KMS-11 (cell line): ENCODE measurements around the gene SMLR1.

Source experiments
- H2AFZ ChIP-seq: fragments of 200-600 bp; sonication (generic); 2 replicates; pipeline ENCODE4 v1.6.1; 2016; ENCODE audit warnings: antibody characterized with exemption, mixed run types, low read depth
- H3K27ac ChIP-seq: fragments of 200-600 bp; sonication (generic); 2 replicates; pipeline ENCODE4 v1.6.1; 2016; ENCODE audit warnings: mild to moderate bottlenecking, mixed run types
- H3K27me3 ChIP-seq: fragments of 200-600 bp; sonication (generic); 2 replicates; pipeline ENCODE4 v1.6.1; 2017; ENCODE audit warnings: mild to moderate bottlenecking, low read depth, mixed run types, moderate library complexity; ENCODE audit not compliant: insufficient read depth
- H3K36me3 ChIP-seq: fragments of 200-600 bp; sonication (generic); 2 replicates; pipeline ENCODE4 v1.6.1; 2017; ENCODE audit warnings: mild to moderate bottlenecking, mixed run types; ENCODE audit not compliant: insufficient read depth
- H3K4me1 ChIP-seq: fragments of 200-600 bp; sonication (generic); 2 replicates; pipeline ENCODE4 v1.6.1; 2016; ENCODE audit warnings: mild to moderate bottlenecking, low read depth, mixed run types; ENCODE audit not compliant: poor library complexity, severe bottlenecking
- H3K4me2 ChIP-seq: fragments of 200-600 bp; sonication (generic); 2 replicates; pipeline ENCODE4 v1.7.0; 2016; ENCODE audit warnings: mild to moderate bottlenecking, mixed run types
- H3K4me3 ChIP-seq: fragments of 200-600 bp; sonication (generic); IDR thresholded peaks from 2 replicates; pipeline ENCODE4 v1.6.1; 2017; ENCODE audit warnings: low read depth, low read length, mixed read lengths; ENCODE audit not compliant: insufficient read depth
- H3K79me2 ChIP-seq: fragments of 200-600 bp; sonication (generic); 2 replicates; pipeline ENCODE4 v1.6.1; 2016; ENCODE audit warnings: low read depth, mixed run types; ENCODE audit not compliant: insufficient read depth
- H3K9ac ChIP-seq: fragments of 200-600 bp; sonication (generic); 2 replicates; pipeline ENCODE4 v1.6.1; 2016; ENCODE audit warnings: mild to moderate bottlenecking, mixed run types
- H4K20me1 ChIP-seq: fragments of 200-600 bp; sonication (generic); 2 replicates; pipeline ENCODE4 v1.6.1; 2016; ENCODE audit warnings: mild to moderate bottlenecking, mixed run types; ENCODE audit not compliant: insufficient read depth
- CTCF ChIP-seq: fragments of 200-600 bp; sonication (generic); conservative IDR thresholded peaks from 2 replicates; pipeline ENCODE4 v1.6.1; 2017; ENCODE audit warnings: low read depth, mild to moderate bottlenecking, antibody characterized with exemption, low read length, moderate library complexity, mixed read lengths

Gene SMLR1

GRCh38 chr6:130885392-130886192, 58.4 kb downstream of the SMLR1 start:
- peak; percentile 90 for TF ChIP-seq CTCF
- Histone ChIP-seq H4K20me1 (no peaks in the 10 kb centered on the region), H3K27ac (no peak overlapping the region), H3K4me1 (peaks cover 11% of the 10 kb centered on the region), H3K27me3 (no peaks in the 10 kb centered on the region), H3K9ac (no peak overlapping the region), H2AFZ (no peak overlapping the region), H3K79me2 (no peaks in the 10 kb centered on the region), H3K4me3 (no peak overlapping the region), H3K36me3 (no peaks in the 10 kb centered on the region), H3K4me2 (no peak overlapping the region)
